Astrocyte of the cerebellum (primary cell): ENCODE results near the gene ATP5F1D.

ENCODE experiments used
- DNase-seq: peaks from one replicate; pipeline ENCODE4 v3.0.0-alpha.2; 2011; ENCODE audit warnings: low read depth
- H3K4me3 ChIP-seq: 2 replicates; pipeline ENCODE4 v1.5.1; 2011; ENCODE audit warnings: mild to moderate bottlenecking, low read depth, low read length, moderate library complexity
- CTCF ChIP-seq: IDR thresholded peaks from 2 replicates; pipeline ENCODE4 v1.5.1; 2012; ENCODE audit warnings: low read length, low read depth, moderate library complexity, mild to moderate bottlenecking; ENCODE audit errors: missing control alignments
- in situ Hi-C: cut with HindIII; loops from 2 replicates; pipeline ENCODE4 v1.10.0; 2017; ENCODE audit warnings: low sequenced_read_pairs

ATP5F1D gene

GRCh38 chr19:1222394-1222793, 19.2 kb upstream of the ATP5F1D start:
- in situ Hi-C loops, result no loop called here
- TF ChIP-seq CTCF, result no peak

GRCh38 chr19:1223018-1223855, 18.3 kb upstream of the ATP5F1D start:
- no peak overlapping the region for H3K4me3 ChIP-seq
- DNase-seq, result no peak
- in situ Hi-C loops, result no loop called here
- TF ChIP-seq CTCF, result peak; percentile 43

More at GRCh38 chr19:1222394-1222793, 19.2 kb upstream of the ATP5F1D start:
- H3K4me3 ChIP-seq, result no peak overlapping the region
- DNase-seq, result no peak

GRCh38 chr19:1224047-1224825, 17.3 kb upstream of the ATP5F1D start:
- in situ Hi-C loops, result no loop called here
- TF ChIP-seq CTCF, result no peak
- no peak overlapping the region for H3K4me3 ChIP-seq
- DNase-seq, result no peak

GRCh38 chr19:1224847-1225246, 16.7 kb upstream of the ATP5F1D start:
- DNase-seq, result no peak
- in situ Hi-C loops, result no loop called here
- no peak for TF ChIP-seq CTCF
- H3K4me3 ChIP-seq, result no peak overlapping the region

GRCh38 chr19:1225440-1226226, 15.9 kb upstream of the ATP5F1D start:
- no peak for TF ChIP-seq CTCF
- no peak for DNase-seq
- in situ Hi-C loops, result no loop called here
- H3K4me3 ChIP-seq, result no peak overlapping the region

- no peak overlapping the region for H3K4me3 ChIP-seq
- in situ Hi-C loops, result no loop called here
- DNase-seq, result no peak
- no peak for TF ChIP-seq CTCF
Measured at GRCh38 chr19:1226227-1226518, 15.4 kb upstream of the ATP5F1D start.
